GM21825 (cell line): ENCODE data around the gene PRDM16.
"Not testable (repeated sequence)": the region's sequence is repeated elsewhere in the genome, so short reads cannot be mapped to it uniquely, and the experiment has no call there.

Experiments
- ATAC-seq: cut with Tn5 transposase; IDR thresholded peaks from one replicate; pipeline ENCODE4 v1.9.1; 2021; ENCODE audit warnings: mild to moderate bottlenecking, moderate library complexity; ENCODE audit not compliant: unreplicated experiment

The PRDM16 gene

DNA sequence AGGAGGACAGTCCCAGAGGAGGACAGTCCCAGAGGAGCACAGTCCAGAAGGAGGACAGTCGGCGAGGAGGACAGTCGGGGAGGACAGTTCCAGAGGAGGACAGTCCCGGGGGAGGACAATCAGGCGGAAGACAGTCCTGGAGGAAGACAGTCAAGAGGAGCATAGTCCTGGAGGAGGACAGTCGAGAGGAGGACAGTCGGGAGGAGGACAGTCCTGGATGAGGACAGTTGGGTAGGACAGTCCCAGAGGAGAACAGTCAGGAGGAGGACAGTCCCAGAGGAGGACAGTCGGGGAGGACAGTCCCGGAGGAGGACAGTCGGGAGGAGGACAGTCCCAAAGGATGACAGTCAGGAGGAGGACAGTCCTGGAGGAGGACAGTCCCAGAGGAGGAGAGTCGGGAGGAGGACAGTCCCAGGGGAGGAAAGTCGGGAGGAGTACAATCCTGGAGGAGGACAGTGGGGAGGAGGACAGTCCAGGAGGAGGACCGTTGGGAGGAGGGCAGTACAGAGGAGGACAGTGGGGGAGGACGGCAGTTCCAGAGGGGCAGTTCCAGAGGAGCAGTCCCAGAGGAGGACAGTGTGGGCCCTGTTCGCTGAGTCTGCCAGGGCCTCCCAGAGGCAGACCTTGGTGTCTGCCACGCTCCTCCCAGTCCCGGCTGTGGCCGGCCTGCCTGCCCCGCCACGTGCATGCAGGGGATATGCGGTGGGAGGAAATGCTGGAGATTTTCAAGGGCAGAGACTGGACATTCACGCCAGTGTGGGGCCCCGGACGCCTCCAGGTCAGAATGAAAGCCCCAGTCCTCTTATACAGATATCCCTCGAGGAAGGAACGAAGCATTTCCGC is 201.6 kb downstream of the PRDM16 start:
- no peak for ATAC-seq

DNA sequence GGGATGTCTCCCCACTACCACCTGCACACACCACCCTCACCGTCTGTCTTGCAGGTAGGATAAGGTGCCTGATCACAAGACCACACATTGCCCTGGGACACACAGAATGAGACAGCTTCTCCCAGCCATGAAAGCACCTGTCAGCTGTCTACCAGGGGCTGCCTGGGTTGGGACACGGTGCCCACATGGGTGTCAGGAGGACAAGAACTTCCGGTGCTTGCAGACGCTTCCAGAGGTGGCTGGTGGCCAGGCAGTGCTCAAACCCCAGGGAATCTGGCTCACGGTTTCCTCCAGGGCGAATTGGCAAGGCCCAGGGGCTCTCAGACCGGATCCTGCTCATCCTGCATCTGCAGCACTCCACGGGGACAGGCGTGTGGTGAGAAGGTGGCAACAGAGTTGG is 202.9 kb downstream of the PRDM16 start:
- no peak for ATAC-seq

DNA sequence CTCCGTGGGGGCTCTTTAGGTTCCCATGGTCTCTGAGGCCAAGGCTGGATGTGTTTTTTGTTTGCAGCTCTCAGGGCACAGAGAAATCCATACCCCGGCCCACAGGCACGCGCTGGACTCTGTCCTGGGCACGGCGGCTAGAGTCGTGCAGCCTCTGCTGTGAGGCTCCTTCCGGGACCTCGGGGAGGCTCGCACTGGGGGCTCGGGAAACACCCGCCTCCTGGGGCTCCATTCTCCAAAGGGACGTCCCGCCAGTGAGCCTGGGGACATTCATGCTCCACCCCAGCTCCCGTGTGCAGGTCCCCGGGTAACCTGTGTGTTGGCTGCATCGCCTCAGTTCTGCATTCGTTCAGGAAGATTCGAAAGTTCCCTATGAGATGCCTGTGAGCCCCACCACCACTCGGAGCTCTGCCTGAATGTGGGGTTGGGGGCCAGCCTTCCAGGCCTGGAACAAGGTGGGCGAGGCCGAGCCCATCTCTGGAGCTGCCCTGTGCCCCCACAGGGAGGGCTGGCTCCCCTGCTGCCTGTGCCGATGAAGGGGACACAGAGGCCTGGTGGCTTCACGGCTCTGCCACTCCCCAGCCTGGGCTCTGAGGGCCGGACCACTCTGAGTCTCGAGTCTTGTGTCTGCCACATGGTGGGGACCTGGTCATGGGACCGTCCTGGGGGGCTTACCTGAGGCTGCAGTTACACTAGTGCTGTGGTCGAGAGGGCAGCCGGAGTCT is 203.5 kb downstream of the PRDM16 start:
- no peak for ATAC-seq

DNA sequence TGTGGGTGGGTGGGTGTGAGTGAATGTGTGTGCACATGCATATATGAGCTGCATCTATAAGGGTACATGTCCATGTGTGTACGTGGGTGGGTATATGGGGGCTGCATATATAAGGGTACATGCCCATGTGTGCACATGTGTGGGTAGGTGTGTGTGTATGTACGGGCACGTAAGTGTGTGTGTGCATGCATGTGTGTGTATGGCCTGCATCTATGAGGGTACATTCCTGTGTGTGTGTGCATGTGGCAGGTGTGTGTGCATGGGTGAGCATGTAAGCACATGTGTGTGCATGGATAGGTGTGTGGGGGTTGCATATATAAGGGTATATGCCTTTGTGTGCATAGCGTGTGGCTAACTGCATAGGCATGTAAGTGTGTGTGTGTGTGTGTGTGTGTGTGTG is 204.4 kb downstream of the PRDM16 start:
- no peak for ATAC-seq

DNA sequence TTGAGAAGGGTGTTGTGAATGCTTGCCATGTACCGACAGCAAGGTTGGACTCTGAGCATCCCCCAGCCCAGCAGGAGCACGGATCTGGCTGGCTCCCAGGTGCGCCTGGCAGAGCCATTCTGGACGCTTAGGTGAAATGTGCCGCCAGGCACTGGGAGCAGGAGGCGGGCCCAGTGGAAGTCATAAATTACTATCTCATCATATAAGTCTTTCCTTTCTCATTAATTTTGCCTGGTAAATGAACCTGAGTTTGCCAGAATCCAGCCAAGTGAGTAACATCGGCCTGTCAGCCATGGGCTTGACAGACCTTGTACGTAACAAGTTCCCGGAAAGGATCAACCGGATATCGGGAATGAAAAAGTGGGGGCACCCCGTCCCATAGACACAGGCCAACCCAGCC is 206.0 kb downstream of the PRDM16 start:
- ATAC-seq: no peak

DNA sequence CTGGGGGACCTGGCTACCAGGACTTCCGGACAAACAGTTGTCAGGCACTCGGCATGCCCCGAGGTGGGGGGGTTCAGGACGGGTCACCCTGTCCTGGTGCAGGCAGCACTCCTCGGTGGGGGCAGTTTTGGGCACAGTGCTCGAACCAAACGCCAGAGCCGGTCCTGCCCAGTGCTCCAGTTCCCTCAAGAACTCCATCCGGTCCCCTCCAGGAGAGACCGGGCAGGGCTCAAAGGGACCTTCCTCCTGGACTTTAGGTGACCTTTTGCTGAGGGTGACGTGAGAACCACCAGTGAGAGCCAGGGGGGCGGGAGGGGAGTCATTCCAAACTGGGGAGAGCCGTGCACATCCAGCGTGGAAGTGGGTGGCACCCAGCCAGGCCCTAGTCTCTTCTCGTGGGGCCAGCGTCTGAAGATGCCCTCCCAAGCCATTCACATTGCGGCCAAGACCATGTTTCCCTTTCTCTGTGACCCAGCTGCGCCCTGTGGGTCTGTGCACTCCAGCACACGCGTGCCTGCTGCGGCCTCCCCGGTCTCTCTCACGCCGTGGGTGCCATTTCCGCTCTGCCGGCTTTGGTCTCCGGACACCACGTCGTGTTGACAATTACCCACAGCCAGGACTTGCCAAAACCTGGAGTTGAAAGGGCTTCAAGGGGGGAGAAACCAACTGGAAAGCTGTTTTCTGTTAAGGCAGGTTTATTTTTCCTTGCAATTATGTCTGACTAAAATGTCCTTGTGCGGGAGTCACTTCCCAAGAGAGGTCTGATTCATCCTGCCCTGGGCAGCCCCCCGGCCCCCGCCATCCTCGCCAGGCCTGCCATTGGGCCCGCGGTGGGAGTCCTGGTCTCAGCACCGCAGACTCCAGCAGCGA is 206.7 kb downstream of the PRDM16 start:
- no peak for ATAC-seq

DNA sequence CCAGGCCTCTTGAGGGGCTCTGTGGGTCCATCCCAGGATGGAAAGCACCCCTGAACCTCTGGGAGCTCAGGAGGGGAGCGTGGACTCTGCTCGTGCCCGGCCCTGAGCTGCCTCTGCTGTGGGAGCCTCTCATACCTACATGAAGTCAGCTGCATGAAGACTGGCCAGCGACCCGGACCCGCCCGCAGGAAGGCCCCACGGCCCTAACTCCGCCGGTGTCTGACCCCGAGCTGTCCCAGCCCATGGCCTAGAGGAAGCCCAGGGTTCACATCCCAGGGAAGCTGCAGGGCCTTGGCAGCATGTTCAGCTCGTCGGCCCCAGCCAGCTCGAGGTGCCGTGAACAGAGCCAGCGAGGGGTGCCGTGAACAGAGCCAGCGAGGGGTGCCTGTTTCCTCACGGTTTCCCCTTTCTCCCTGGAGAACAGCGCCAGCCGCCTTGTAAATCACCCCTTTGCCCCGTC is 207.4 kb downstream of the PRDM16 start:
- no peak for ATAC-seq

DNA sequence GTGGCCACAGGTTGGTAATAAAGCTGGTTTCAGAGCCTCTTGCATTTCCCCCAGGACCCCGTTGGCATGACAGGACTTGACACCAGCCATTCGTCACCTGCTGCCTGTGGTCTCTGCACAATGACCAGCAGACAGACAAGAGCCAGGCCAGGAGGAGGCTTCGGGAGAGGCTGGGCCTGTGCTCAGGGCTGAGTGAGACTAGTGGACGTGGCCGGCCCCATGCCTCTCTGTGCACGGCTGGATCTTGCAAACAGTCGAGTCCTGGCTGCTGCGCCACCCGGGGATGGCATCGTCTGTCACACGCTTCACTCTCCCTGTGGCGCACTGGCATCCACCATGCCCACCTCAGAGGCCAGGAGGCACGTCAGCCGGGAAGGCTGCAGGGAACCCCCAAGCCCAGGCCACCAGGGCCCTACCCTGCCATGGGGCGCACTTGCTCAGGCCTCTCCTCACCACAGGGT is 208.0 kb downstream of the PRDM16 start:
- ATAC-seq: no peak

DNA sequence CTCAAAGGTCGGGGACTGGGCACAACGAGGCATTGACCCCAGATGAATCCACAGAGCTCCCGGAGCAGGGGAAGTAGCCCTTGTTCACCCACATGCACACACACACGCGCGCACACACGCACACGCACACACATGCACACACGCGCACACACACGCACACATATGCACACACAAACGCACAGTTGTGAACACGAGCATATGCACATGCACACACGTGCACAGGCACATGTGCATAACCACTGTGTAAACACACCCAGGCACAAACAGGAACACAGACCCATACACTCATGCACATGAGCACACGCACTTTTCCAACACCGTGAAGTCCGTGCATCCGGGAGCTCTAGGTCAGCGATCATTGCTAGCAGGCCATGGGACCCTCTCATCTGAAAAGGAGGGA is 208.6 kb downstream of the PRDM16 start:
- ATAC-seq: no peak

DNA sequence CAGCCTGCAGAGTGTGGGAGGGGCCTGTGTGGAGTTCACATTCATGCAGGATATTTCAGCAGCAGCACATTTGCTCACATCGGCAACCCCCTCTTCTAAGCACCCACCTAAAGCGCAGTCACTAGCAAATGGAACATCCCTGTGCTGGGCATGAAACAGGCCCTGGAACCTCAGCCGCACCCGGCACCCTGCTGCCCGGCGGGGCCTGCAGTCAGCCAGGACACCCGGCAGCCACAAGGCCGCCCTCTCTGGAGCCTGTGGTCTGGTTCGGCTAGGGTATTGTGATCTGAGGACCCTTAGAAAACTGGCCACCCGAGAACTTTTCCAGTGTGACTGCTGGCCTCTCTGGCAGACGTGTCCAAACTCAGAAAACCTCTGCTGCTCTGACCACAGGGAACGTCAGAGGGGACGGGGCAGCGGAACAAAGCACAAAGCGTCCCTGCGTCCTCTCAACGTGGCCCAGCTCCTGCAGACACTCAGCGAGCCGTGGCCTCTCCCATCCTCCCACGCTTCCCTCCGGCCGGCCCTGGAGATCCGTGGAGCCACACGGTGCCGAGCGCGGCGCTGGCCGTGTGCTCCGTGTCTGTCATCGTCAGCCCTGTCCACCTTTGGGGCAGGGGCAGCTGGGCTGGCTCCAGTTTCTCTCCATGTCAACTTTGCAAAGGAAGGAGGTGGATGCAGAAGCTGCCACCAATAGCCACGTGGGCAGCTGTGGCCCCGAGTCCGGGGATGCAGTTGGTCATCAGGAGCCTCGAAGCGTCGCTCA is 209.6 kb downstream of the PRDM16 start:
- no peak for ATAC-seq

DNA sequence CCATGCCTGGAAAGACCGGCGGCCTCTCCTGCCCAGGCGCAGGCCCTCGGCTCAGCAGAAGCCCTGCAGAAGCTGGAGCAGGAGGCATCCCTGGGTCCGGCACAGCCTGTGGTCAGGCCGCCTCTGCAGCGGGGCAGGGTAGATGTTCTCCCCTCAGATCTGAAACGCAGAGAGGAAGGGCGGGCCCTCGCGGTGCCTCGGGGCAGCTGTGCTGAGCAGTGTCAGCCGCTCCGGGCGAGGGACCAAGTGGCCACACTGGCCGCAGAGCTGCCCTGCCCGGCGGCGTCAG is 210.1 kb downstream of the PRDM16 start:
- no peak for ATAC-seq

DNA sequence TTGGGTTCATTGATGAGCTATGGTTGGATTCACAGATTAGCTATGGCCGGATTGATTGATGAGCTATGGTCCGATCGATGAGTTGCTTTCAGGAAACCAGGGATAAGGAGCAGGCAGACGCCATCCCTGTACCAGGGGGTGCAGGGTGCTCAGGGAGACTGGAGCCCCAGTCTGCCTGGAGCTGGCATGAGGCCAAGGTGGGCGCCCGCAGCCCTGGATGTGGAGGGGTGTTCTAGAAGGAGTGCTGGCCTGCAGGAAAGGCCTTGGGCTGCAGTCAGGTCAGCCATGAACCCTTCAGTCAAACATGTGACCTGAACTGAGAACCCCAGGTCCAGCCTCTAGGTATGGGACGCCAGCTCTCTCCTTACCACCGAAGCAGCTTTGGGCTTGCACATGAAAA is 212.7 kb downstream of the PRDM16 start:
- no peak for ATAC-seq

DNA sequence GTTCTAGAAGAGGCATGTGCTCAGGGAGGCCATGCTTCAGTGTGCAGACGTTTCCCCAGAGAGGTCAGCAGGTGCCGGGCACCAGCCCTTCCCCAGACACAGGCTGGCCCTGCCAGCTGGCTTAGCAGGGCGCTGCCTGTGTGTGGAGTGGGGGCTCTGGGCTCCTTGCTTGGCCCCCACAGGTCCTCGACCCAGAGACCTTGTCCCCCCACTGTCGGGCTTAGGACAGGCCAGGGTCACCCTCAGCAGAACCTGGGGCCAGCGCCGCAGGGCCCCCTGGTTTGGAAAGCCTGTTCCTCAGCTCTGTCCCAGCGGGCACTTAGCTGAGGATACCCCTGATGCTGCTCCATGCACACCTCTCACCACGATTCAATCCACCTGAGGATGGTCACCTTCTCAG is 213.2 kb downstream of the PRDM16 start:
- no peak for ATAC-seq

DNA sequence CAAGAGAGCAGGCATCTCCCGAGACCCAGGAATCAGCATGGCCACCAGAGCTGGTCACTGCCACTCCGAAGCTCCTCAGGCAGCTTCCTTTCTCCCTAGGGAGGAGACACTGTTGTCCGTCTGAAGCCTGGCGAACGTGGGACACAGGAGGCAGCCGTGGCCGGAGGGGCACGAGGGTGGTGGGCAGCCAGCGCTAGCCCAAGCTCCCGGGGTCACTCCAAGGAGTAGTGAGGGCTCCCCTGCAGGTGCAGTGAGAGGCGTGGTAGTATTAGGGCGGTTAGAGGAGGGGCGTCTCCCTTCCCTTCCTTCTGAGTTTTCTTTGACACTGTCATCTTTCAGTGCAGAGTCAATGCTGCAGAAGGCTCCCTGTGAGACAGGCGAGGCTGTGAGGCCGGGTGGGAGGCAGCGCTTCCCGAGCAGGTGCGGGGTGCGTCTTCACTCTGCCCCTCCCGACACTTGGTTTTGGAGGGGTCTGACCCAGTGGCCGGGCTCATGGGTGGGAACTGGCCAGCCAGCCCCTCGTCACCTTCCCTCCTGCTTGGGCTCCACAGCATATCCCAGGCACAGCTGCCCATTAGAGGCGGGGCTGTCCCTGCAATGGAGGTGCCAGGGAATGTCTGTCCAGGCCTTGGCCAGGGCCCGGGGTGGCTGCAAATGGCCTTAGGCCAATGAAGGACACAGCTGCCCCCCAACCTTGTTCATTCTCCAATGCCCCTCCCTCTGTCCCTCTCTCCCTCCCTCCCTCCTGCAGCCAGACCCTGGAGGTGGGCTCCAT is 213.8 kb downstream of the PRDM16 start:
- ATAC-seq: no peak

DNA sequence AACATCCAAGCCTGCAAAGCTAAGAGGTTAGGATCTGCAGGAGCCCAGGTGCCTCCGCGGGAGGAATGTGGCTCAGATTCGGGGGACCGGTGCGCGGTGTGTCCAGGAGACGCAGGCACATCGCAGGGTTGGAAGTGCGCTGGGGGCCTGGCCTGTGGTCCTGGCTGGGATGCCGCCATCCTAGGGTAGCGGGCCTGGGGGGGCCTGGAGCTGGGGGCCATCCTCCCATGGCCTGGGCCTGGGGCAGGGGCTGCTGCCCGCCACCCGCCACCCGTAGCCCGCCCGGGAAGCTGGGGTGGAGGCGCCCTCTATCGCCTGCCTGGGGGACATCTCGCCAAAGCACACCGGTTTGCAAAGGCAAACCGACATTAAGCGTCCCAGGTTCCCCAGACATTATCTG is 214.8 kb downstream of the PRDM16 start:
- no peak for ATAC-seq

DNA sequence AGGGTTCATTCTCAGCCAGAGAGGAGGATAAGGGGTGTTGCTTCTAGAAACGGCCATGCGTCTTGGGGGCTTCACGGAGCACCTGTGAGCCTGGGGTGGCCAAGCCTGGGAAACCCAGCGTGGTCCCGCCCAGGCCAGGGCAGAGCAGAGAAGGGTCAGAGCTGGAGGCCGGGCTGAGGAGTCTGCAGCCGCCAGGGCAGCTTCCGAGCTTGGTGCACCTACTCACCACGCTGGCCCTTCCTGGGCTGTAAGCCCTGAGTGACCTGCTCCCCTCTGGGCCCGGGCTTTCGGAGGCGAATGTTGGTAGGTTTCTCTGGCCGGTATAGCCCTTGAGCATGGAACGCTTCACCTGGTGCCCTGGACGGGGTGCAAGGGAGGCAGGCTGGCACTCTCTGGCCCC is 215.7 kb downstream of the PRDM16 start:
- ATAC-seq: no peak

DNA sequence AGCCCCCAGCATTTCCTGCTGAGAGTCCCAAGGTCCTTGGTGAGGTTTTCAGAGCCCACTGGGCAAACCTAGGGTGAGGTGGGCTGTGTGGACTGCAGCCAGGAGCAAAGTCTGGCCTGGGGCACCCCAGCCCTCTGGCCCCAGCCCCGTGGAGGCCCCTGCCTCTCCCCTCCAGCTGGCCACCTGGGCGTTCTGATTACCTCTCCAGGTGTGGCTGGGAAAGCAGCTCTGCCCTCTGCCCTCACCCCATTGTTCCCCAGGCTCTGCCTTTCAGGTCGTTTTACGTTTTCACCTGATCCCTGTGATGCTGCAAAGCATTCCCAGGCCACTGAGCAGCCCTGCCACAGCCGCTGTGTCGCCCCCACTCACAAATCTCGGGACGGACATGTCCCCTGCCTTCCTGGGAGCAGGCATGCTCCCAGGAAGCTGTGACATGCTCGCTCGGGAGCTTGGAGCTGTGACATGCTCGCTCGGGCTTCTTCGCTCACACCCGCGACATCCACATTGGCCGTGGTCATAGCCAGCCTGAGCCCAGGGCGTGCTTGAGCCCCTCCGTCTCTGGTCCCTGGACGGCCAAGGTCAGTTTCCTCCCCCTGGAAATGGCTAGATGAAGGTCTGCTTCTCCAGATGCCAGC is 216.2 kb downstream of the PRDM16 start:
- no peak for ATAC-seq

DNA sequence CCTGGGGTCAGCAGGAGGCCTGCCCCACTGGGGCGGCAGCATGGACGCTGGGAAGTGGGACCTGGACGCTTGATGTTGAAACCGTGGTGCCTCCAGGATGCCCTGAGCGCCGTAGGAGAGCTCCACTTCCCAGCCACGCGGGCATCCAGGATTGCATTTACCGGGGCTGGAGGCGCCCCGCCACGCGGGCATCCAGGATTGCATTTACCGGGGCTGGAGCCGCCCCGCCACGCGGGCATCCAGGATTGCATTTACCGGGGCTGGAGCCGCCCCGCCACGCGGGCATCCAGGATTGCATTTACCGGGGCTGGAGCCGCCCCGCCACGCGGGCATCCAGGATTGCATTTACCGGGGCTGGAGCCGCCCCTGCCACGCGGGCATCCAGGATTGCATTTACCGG is 218.1 kb downstream of the PRDM16 start:
- ATAC-seq: not testable (repeated sequence)

DNA sequence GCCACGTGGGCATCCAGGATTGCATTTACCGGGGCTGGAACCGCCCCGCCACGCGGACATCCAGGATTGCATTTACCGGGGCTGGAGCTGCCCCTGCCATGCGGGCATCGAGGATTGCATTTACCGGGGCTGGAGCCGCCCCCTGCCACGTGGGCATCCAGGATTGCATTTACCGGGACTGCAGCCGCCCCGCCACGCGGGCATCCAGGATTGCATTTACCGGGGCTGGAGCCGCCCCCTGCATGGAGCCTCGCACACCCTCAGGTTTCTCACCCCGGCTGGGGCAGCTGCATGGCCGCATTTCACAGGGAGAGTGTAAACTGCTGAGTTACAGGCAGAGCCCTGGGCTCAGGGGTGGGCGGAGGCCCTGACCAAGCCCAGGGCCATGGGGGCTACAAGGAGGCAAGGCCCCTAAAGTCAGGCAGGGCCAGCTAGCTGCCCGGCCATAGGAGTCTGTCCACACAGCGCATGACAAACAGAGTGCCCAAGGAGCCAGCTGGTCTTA is 218.7 kb downstream of the PRDM16 start:
- no peak for ATAC-seq
